Measurements from ENCODE around the gene SCGB1A1.

Gene SCGB1A1

GRCh38 chr11:62390237-62390636, 28.6 kb upstream of the SCGB1A1 start:
- Histone ChIP-seq H3K27ac (ENCODE audit: low read length) (no peak overlapping the region), H3K9me3 (ENCODE audit: control insufficient read depth, low read depth, low read length) (no peaks in the 10 kb centered on the region), H3K4me1 (ENCODE audit: control insufficient read depth, low read depth, low read length) (peaks cover 1% of the 10 kb centered on the region), H3K36me3 (ENCODE audit: control insufficient read depth, low read depth, low read length) (no peaks in the 10 kb centered on the region), H3K9ac (ENCODE audit: low read length) (no peak overlapping the region), H3K27me3 (ENCODE audit: control insufficient read depth, insufficient read depth, low read length) (no peaks in the 10 kb centered on the region), H3K4me3 (ENCODE audit: low read length) (no peak overlapping the region)

DNA sequence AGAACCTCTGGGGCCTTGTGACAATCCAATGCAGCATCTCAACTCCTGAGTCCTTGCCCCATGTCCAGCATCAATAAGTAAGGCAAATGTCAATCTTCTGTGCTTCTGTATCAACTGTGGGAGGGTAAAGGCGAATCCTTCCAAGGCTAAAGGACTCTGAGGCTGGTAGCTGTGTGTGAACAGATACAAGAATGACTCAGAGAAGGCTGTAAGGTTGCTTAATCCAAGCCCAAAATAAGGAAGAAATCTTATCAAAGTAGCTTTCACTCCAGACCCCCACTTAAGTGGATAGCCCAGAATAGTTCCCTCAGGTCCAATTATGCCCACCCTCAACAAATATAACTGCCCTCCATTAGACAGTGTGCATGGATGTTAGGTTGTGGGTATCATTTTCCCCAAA, 28.1 kb upstream of the SCGB1A1 start:
- peaks cover 4% of the 10 kb centered on the region for H3K4me1 ChIP-seq (ENCODE audit: control insufficient read depth, low read depth, low read length)
- no peaks in the 10 kb centered on the region for H3K9me3 ChIP-seq (ENCODE audit: control insufficient read depth, low read depth, low read length)
- no peak overlapping the region for H3K9ac ChIP-seq (ENCODE audit: low read length)
- H3K27ac ChIP-seq (ENCODE audit: low read length) = no peak overlapping the region
- no peaks in the 10 kb centered on the region for H3K36me3 ChIP-seq (ENCODE audit: control insufficient read depth, low read depth, low read length)
- no peaks in the 10 kb centered on the region for H3K27me3 ChIP-seq (ENCODE audit: control insufficient read depth, insufficient read depth, low read length)
- no peak overlapping the region for H3K4me3 ChIP-seq (ENCODE audit: low read length)

GRCh38 chr11:62391642-62392425, 27.0 kb upstream of the SCGB1A1 start:
- no peaks in the 10 kb centered on the region for H3K27me3 ChIP-seq (ENCODE audit: control insufficient read depth, insufficient read depth, low read length)

GRCh38 chr11:62392506-62392905, 26.3 kb upstream of the SCGB1A1 start:
- Histone ChIP-seq H3K27ac (ENCODE audit: low read length) (no peak overlapping the region), H3K4me3 (ENCODE audit: low read length) (no peak overlapping the region), H3K9ac (ENCODE audit: low read length) (no peak overlapping the region), H3K4me1 (ENCODE audit: control insufficient read depth, low read depth, low read length) (peaks cover 4% of the 10 kb centered on the region), H3K27me3 (ENCODE audit: control insufficient read depth, insufficient read depth, low read length) (no peaks in the 10 kb centered on the region), H3K36me3 (ENCODE audit: control insufficient read depth, low read depth, low read length) (no peaks in the 10 kb centered on the region), H3K9me3 (ENCODE audit: control insufficient read depth, low read depth, low read length) (no peaks in the 10 kb centered on the region)

More at GRCh38 chr11:62391642-62392425, 27.0 kb upstream of the SCGB1A1 start:
- Histone ChIP-seq H3K9ac (ENCODE audit: low read length) (no peak overlapping the region), H3K4me3 (ENCODE audit: low read length) (no peak overlapping the region), H3K36me3 (ENCODE audit: control insufficient read depth, low read depth, low read length) (no peaks in the 10 kb centered on the region), H3K27ac (ENCODE audit: low read length) (no peak overlapping the region), H3K9me3 (ENCODE audit: control insufficient read depth, low read depth, low read length) (no peaks in the 10 kb centered on the region), H3K4me1 (ENCODE audit: control insufficient read depth, low read depth, low read length) (peaks cover 4% of the 10 kb centered on the region)

DNA sequence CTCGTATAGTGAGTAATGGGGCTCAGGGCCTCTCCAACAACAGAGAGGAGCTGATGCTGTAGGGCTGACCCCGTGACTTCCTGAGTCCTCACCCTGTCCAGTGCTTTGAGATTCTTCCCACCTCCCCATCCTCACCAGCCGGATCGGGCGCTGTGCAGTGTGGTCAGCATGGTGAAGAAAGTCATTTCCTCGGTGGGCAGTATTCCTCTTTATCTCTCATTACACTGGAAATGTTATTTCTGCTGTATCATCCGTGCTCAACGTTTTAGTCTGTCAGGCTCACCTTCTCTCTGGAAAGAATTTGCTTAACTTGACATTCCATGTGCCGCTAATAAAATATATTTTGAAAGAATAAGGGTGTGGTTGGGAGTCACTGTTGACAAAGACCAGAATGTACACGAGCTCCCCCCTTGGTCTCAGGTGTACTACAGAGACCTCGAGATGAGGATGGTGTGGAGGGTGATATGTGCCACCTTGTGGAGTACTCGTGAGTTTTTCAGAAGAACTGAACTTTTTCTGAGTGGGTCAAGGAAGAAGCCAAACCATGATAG, 25.7 kb upstream of the SCGB1A1 start:
- no peak overlapping the region for H3K27ac ChIP-seq (ENCODE audit: low read length)
- H3K4me1 ChIP-seq (ENCODE audit: control insufficient read depth, low read depth, low read length) = peaks cover 4% of the 10 kb centered on the region

GRCh38 chr11:62393735-62394134, 25.1 kb upstream of the SCGB1A1 start:
- no peaks in the 10 kb centered on the region for H3K27me3 ChIP-seq (ENCODE audit: control insufficient read depth, insufficient read depth, low read length)
- no peaks in the 10 kb centered on the region for H3K9me3 ChIP-seq (ENCODE audit: control insufficient read depth, low read depth, low read length)
- no peak overlapping the region for H3K27ac ChIP-seq (ENCODE audit: low read length)
- peaks cover 4% of the 10 kb centered on the region for H3K4me1 ChIP-seq (ENCODE audit: control insufficient read depth, low read depth, low read length)
- H3K9ac ChIP-seq (ENCODE audit: low read length) = no peak overlapping the region
- no peak overlapping the region for H3K4me3 ChIP-seq (ENCODE audit: low read length)
- no peaks in the 10 kb centered on the region for H3K36me3 ChIP-seq (ENCODE audit: control insufficient read depth, low read depth, low read length)

More for the DNA sequence above, 25.7 kb upstream of the SCGB1A1 start:
- Histone ChIP-seq H3K4me3 (ENCODE audit: low read length) (no peak overlapping the region), H3K36me3 (ENCODE audit: control insufficient read depth, low read depth, low read length) (no peaks in the 10 kb centered on the region), H3K9ac (ENCODE audit: low read length) (no peak overlapping the region), H3K9me3 (ENCODE audit: control insufficient read depth, low read depth, low read length) (no peaks in the 10 kb centered on the region), H3K27me3 (ENCODE audit: control insufficient read depth, insufficient read depth, low read length) (no peaks in the 10 kb centered on the region)

GRCh38 chr11:62394825-62395538, 23.9 kb upstream of the SCGB1A1 start:
- H3K36me3 ChIP-seq (ENCODE audit: control insufficient read depth, low read depth, low read length) = no peaks in the 10 kb centered on the region
- H3K27ac ChIP-seq (ENCODE audit: low read length) = no peak overlapping the region
- H3K9me3 ChIP-seq (ENCODE audit: control insufficient read depth, low read depth, low read length) = no peaks in the 10 kb centered on the region
- H3K27me3 ChIP-seq (ENCODE audit: control insufficient read depth, insufficient read depth, low read length) = no peaks in the 10 kb centered on the region
- peaks cover 4% of the 10 kb centered on the region for H3K4me1 ChIP-seq (ENCODE audit: control insufficient read depth, low read depth, low read length)
- no peak overlapping the region for H3K9ac ChIP-seq (ENCODE audit: low read length)
- H3K4me3 ChIP-seq (ENCODE audit: low read length) = peak overlapping the region; percentile 55

DNA sequence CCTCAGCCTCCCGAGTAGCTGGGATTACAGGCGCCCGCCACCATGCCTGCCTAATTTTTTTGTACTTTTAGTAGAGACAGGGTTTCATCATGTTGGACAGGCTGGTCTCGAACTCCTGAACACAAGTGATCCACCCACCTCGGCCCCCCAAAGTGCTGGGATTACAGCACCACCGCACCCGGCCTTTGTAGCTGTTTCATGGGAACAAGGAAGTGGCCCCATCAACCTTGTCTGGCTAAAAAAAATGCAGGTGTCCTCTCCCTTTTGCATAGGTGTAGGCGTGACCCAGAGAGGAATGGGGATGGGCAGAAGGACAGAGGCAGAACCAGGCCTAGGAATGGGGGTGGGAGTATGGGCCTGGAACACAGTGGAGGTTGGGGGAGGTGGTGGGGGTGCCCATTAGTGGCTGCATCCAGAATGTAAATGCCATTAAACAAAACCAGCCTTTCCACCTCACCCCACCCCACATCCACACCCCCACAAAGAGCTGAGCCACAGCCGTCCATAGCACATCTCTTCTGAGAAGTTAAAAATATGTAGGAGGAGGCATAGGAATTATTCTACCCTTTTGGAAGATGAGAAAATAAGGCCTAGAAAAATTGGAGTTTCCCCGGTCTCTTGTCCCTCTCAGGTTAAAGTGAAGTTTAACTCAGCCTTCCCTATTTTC, 22.8 kb upstream of the SCGB1A1 start:
- H3K27me3 ChIP-seq (ENCODE audit: control insufficient read depth, insufficient read depth, low read length) = no peaks in the 10 kb centered on the region
- peaks cover 4% of the 10 kb centered on the region for H3K4me1 ChIP-seq (ENCODE audit: control insufficient read depth, low read depth, low read length)
- H3K9me3 ChIP-seq (ENCODE audit: control insufficient read depth, low read depth, low read length) = no peaks in the 10 kb centered on the region
- no peak overlapping the region for H3K4me3 ChIP-seq (ENCODE audit: low read length)
- no peaks in the 10 kb centered on the region for H3K36me3 ChIP-seq (ENCODE audit: control insufficient read depth, low read depth, low read length)
- H3K9ac ChIP-seq (ENCODE audit: low read length) = no peak overlapping the region
- H3K27ac ChIP-seq (ENCODE audit: low read length) = no peak overlapping the region

- Histone ChIP-seq H3K4me1 (ENCODE audit: control insufficient read depth, low read depth, low read length) (peaks cover 7% of the 10 kb centered on the region), H3K27me3 (ENCODE audit: control insufficient read depth, insufficient read depth, low read length) (no peaks in the 10 kb centered on the region), H3K27ac (ENCODE audit: low read length) (no peak overlapping the region), H3K4me3 (ENCODE audit: low read length) (no peak overlapping the region), H3K9ac (ENCODE audit: low read length) (no peak overlapping the region), H3K36me3 (ENCODE audit: control insufficient read depth, low read depth, low read length) (no peaks in the 10 kb centered on the region), H3K9me3 (ENCODE audit: control insufficient read depth, low read depth, low read length) (no peaks in the 10 kb centered on the region)
These were observed 20.5 kb upstream of the SCGB1A1 start for GRCh38 chr11:62398011-62398994.

- no peak overlapping the region for H3K4me3 ChIP-seq (ENCODE audit: low read length)
- H3K4me1 ChIP-seq (ENCODE audit: control insufficient read depth, low read depth, low read length) = peaks cover 7% of the 10 kb centered on the region
- no peaks in the 10 kb centered on the region for H3K9me3 ChIP-seq (ENCODE audit: control insufficient read depth, low read depth, low read length)
- H3K27ac ChIP-seq (ENCODE audit: low read length) = no peak overlapping the region
- H3K36me3 ChIP-seq (ENCODE audit: control insufficient read depth, low read depth, low read length) = no peaks in the 10 kb centered on the region
- no peak overlapping the region for H3K9ac ChIP-seq (ENCODE audit: low read length)
- H3K27me3 ChIP-seq (ENCODE audit: control insufficient read depth, insufficient read depth, low read length) = no peaks in the 10 kb centered on the region
These were observed 19.5 kb upstream of the SCGB1A1 start for GRCh38 chr11:62399172-62399877.
